ENCODE data around the gene SORBS1. TPM values are rescaled to one million over a fixed set of nuclear protein-coding genes. Genes with fewer than 3 reads are reported as not detected.
A peak's percentile ranks its signal among the peaks of the same experiment; 100 is the strongest.

Gene SORBS1
- total RNA-seq, 1 donor from 2014 or later, result 896 TPM

DNA sequence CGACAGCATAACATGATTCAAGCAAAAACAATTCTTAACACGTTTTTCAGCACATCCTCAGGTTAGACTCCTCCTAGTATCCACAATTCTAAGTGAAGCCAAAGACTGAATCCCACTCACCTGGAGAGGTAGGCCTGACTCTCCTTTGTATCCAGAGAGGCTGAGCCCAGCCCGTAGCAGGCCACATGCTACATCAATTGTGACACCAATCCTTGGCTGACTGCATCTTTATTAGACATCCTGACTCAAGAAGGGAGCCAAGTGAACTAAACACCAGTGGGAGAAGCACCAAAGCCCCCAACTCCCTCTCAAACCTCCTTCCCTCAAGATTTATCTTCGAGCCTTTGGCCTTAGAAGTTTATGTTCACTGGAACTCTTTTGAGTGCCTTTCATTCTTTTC lies 144.9 kb downstream of the SORBS1 start:
- Histone ChIP-seq H3K36me3 (peaks cover 38% of the 10 kb centered on the region), H3K4me1 (peaks cover 91% of the 10 kb centered on the region)

DNA sequence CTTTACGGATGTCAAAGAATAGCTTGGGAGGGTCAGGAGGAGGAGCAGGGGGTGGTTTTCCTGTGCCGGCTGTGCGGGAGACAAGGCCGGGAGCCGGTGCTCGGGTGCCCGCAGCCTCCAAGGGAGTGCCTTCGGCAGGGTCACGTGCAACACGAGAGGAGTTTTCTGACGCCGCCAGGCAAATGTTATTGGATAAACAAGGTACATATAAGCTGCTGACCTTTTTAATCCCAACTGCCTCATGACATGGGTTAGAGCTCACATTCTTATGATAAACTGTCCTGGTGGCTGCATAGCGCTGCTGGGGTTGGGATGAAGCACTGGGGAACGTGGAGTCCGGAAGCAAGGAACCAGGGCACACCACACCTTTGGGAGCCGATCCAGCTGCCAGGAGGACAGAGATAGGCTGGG lies 145.5 kb downstream of the SORBS1 start:
- TF ChIP-seq, protein P1, sequence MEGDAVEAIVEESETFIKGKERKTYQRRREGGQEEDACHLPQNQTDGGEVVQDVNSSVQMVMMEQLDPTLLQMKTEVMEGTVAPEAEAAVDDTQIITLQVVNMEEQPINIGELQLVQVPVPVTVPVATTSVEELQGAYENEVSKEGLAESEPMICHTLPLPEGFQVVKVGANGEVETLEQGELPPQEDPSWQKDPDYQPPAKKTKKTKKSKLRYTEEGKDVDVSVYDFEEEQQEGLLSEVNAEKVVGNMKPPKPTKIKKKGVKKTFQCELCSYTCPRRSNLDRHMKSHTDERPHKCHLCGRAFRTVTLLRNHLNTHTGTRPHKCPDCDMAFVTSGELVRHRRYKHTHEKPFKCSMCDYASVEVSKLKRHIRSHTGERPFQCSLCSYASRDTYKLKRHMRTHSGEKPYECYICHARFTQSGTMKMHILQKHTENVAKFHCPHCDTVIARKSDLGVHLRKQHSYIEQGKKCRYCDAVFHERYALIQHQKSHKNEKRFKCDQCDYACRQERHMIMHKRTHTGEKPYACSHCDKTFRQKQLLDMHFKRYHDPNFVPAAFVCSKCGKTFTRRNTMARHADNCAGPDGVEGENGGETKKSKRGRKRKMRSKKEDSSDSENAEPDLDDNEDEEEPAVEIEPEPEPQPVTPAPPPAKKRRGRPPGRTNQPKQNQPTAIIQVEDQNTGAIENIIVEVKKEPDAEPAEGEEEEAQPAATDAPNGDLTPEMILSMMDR (IDR thresholded peaks at IDR 0.05; ENCODE audit: borderline replicate concordance), result no peak
- Histone ChIP-seq H3K4me3 (peak overlapping the region; percentile 69), H3K36me3 (peaks cover 38% of the 10 kb centered on the region), H3K4me1 (peaks cover 94% of the 10 kb centered on the region), H3K27ac (replicated peaks) (peak overlapping the region; percentile 97), H3K9me3 (replicated peaks) (no peaks in the 10 kb centered on the region), H3K27me3 (ENCODE audit: low read depth) (no peaks in the 10 kb centered on the region)
- intact Hi-C loops (cut with micrococcal nuclease), result no loop called here
- DNase-seq, result peak; percentile 71

More for the DNA sequence above, 144.9 kb downstream of the SORBS1 start:
- intact Hi-C loops (cut with micrococcal nuclease), result no loop called here
- peak overlapping the region; percentile 69 for H3K4me3 ChIP-seq
- H3K27me3 ChIP-seq (ENCODE audit: low read depth), result no peaks in the 10 kb centered on the region
- no peak for DNase-seq
- peak overlapping the region; percentile 97 for H3K27ac ChIP-seq (replicated peaks)
- no peaks in the 10 kb centered on the region for H3K9me3 ChIP-seq (replicated peaks)
- TF ChIP-seq, protein P1 (IDR thresholded peaks at IDR 0.05; ENCODE audit: borderline replicate concordance), result no peak

DNA sequence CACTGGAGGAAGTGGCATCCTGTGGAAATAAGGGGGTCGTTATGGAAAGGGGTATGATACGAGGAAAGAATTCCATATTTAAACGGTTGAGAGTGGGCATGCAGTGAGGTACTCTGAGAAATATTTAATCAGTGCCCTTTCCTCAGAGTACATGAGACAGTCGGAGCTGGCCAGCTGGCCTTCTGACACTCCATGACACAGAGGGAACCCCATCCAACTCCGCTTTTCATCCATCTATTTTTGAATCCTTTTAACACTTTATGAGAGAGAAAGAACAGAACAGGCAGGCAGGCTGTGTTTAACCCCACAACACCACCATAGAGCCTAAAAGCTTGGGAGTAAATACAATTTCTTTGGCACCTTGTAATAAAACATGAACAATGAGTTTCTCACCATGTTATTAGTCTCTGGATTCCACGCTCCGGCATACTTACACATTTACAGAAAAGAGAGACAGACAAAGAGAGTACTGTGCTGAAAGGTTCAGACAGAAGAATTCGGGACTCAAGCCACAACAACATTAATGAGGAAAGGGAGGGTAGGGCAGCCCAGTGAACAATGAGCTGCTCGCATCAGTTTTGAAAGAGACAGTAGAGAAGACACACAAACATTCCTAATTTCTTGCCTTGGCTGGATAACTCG lies 146.2 kb downstream of the SORBS1 start:
- no peaks in the 10 kb centered on the region for H3K9me3 ChIP-seq (replicated peaks)
- DNase-seq, result peak; percentile 66
- peak overlapping the region; percentile 97 for H3K27ac ChIP-seq (replicated peaks)
- peaks cover 36% of the 10 kb centered on the region for H3K36me3 ChIP-seq
- intact Hi-C loops (cut with micrococcal nuclease), result no loop called here
- peak overlapping the region; percentile 69 for H3K4me3 ChIP-seq
- TF ChIP-seq, protein P1 (IDR thresholded peaks at IDR 0.05; ENCODE audit: borderline replicate concordance), result no peak
- H3K4me1 ChIP-seq, result peaks cover 94% of the 10 kb centered on the region
- no peaks in the 10 kb centered on the region for H3K27me3 ChIP-seq (ENCODE audit: low read depth)

DNA sequence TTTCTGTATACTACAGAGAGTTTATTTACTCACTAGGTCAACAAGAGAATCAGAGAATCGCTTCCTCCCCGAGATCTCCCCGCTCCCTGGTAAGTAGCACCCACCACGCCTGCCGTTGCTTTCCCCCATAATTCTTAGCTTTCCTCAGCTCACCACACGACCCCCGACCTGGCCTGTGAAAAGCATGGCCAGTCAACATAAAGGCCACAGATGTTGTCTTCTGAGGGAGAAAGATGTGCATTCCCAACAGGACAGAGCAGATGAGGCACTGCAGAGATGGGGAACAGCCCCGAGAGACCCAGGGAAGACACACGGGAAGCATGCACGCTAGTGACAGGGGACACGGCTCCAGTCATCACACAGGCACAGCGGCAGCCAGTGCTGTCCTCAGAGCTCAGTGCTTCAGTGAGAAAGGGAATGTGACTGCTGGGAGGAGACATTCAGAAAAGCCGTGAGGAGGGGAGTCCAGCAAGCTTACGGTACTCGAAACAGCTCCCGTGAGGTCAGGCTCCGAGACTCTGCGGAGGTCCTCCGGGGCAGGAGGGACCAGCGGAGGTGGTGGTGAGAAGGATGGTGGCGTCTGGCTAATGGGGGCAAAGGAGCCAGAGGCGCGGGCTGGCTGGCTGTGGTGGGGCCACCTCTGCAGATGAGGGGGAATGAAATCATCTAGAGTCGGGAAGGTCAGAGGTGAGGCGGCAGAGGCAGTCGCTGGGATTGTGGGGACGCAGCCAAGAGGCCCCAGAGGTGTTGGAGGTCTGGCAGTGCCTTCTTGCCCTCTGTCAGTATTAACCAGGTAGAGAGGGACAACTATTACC lies 146.9 kb downstream of the SORBS1 start:
- DNase-seq, result no peak
- Histone ChIP-seq H3K4me1 (peaks cover 94% of the 10 kb centered on the region), H3K27ac (replicated peaks) (peak overlapping the region; percentile 97), H3K36me3 (peaks cover 41% of the 10 kb centered on the region), H3K27me3 (ENCODE audit: low read depth) (no peaks in the 10 kb centered on the region), H3K9me3 (replicated peaks) (no peaks in the 10 kb centered on the region), H3K4me3 (peak overlapping the region; percentile 69)
- intact Hi-C loops (cut with micrococcal nuclease), result no loop called here
- TF ChIP-seq, protein P1 (IDR thresholded peaks at IDR 0.05; ENCODE audit: borderline replicate concordance), result no peak

DNA sequence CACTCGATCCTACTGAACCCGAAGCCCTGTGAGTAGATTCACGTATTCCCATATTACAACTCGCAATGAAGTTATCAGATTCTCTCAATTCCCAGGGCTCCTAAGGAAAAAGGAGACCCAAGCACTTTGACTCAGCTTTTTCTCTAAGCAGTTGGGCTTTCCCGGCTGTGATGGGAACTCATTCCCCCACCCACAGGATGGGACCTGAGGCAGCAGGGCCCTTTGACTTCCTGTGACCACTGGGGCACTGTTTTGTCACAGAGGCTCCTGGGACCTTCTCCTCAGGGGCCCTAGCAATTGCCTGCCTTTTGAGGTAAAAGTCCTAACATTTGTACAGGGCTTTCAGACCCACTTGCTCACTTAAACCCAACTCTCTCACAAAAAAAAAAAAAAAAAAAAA lies 147.6 kb downstream of the SORBS1 start:
- peak overlapping the region; percentile 69 for H3K4me3 ChIP-seq
- peaks cover 95% of the 10 kb centered on the region for H3K4me1 ChIP-seq
- H3K9me3 ChIP-seq (replicated peaks), result no peaks in the 10 kb centered on the region
- peaks cover 40% of the 10 kb centered on the region for H3K36me3 ChIP-seq
- peak overlapping the region; percentile 97 for H3K27ac ChIP-seq (replicated peaks)
- H3K27me3 ChIP-seq (ENCODE audit: low read depth), result no peaks in the 10 kb centered on the region
- TF ChIP-seq, protein P1 (IDR thresholded peaks at IDR 0.05; ENCODE audit: borderline replicate concordance), result peak; percentile 22
- DNase-seq, result no peak
- intact Hi-C loops (cut with micrococcal nuclease), result no loop called here

All from left ventricle myocardium inferior (tissue), 1 donor.